Liver (tissue), 9 donors: Measurements from ENCODE around the gene BPI. TPM values are rescaled to one million over a fixed set of nuclear protein-coding genes. Genes with fewer than 3 reads are reported as not detected.
"Not testable (repeated sequence)": the region's sequence is repeated elsewhere in the genome, so short reads cannot be mapped to it uniquely, and the experiment has no call there.

ENCODE experiments used
- DNase-seq: peaks from one replicate; pipeline ENCODE4 v3.0.0-alpha.2; 2017; ENCODE audit warnings: low spot score
- H3K27ac ChIP-seq, 2 donors: one replicate each; pipeline ENCODE4 v1.7.0; 2013; ENCODE audit warnings: inconsistent platforms in 2 of 2, low read length in 2 of 2, control low read depth in 1 of 2, low read depth in 1 of 2, mild to moderate bottlenecking in 1 of 2
- H3K27me3 ChIP-seq, 4 donors: one replicate each; pipeline versions ENCODE4 v1.6.1 to v1.7.0; 2013; ENCODE audit warnings: low read length in 3 of 4, inconsistent platforms in 1 of 4, mild to moderate bottlenecking in 1 of 4, moderate library complexity in 1 of 4; ENCODE audit not compliant: control insufficient read depth in 4 of 4, insufficient read depth in 4 of 4
- H3K36me3 ChIP-seq, 4 donors: one replicate each; pipeline versions ENCODE4 v1.6.1 to v1.7.0; 2013; ENCODE audit warnings: low read length in 3 of 4, mild to moderate bottlenecking in 3 of 4, low read depth in 1 of 4, moderate library complexity in 1 of 4; ENCODE audit not compliant: control insufficient read depth in 4 of 4, insufficient read depth in 3 of 4
- H3K4me1 ChIP-seq, 4 donors: one replicate each; pipeline versions ENCODE4 v1.6.1 to v1.7.0; 2013; ENCODE audit warnings: low read length in 3 of 4, mild to moderate bottlenecking in 3 of 4, moderate library complexity in 1 of 4; ENCODE audit not compliant: control insufficient read depth in 4 of 4, insufficient read depth in 4 of 4
- H3K4me3 ChIP-seq, 3 donors: one replicate each; pipeline versions ENCODE4 v1.6.1 to v1.7.0; 2013; ENCODE audit warnings: low read length in 3 of 3, control low read depth in 1 of 3, low read depth in 1 of 3, mild to moderate bottlenecking in 1 of 3
- H3K9ac ChIP-seq, 2 donors: one replicate each; pipeline ENCODE4 v1.7.0; 2013; ENCODE audit warnings: low read length in 2 of 2, mild to moderate bottlenecking in 2 of 2, moderate library complexity in 2 of 2, control low read depth in 1 of 2, low read depth in 1 of 2
- H3K9me3 ChIP-seq, 4 donors: one replicate each; pipeline versions ENCODE4 v1.6.1 to v1.7.0; 2013; ENCODE audit warnings: low read length in 3 of 4; ENCODE audit not compliant: control insufficient read depth in 4 of 4
- ATF3 ChIP-seq: IDR thresholded peaks from 2 replicates; pipeline ENCODE4 v1.6.1; 2016; ENCODE audit warnings: antibody characterized with exemption
- CTCF ChIP-seq: fragments of 150-350 bp; IDR thresholded peaks from 2 replicates; pipeline ENCODE4 v1.5.1; 2017; ENCODE audit warnings: improper control_type of control experiment, low read depth, low read length; ENCODE audit not compliant: missing input control
- EGR1 ChIP-seq, 2 donors: IDR thresholded peaks; 2 replicates each; pipeline ENCODE4 v1.6.1; 2016 to 2018; ENCODE audit warnings: antibody characterized with exemption in 2 of 2, low read depth in 2 of 2
- FOXA1 ChIP-seq: IDR thresholded peaks from 2 replicates; pipeline ENCODE4 v1.6.1; 2016; ENCODE audit warnings: antibody characterized with exemption
- FOXA2 ChIP-seq: IDR thresholded peaks from 2 replicates; pipeline ENCODE4 v1.6.1; 2016; ENCODE audit warnings: antibody characterized with exemption
- GABPA ChIP-seq, 2 donors: IDR thresholded peaks in 1 of 2; conservative IDR thresholded peaks in 1 of 2; 2 replicates each; pipeline ENCODE4 v1.6.1; 2016; ENCODE audit warnings: antibody characterized with exemption in 2 of 2, mild to moderate bottlenecking in 1 of 2, moderate library complexity in 1 of 2
- HNF4A ChIP-seq, 2 donors: conservative IDR thresholded peaks; 2 replicates each; pipeline ENCODE4 v1.6.1; 2016; ENCODE audit warnings: antibody characterized with exemption in 2 of 2, mild to moderate bottlenecking in 2 of 2
- JUND ChIP-seq, 2 donors: IDR thresholded peaks; 2 replicates each; pipeline ENCODE4 v1.6.1; 2016; ENCODE audit warnings: antibody characterized with exemption in 2 of 2
- NR2F2 ChIP-seq: IDR thresholded peaks from 2 replicates; pipeline ENCODE4 v1.6.1; 2016; ENCODE audit warnings: antibody characterized with exemption
- RAD21 ChIP-seq, 2 donors: IDR thresholded peaks; 2 replicates each; pipeline ENCODE4 v1.6.1; 2016; ENCODE audit warnings: antibody characterized with exemption in 2 of 2, mild to moderate bottlenecking in 2 of 2
- REST ChIP-seq: IDR thresholded peaks from 2 replicates; pipeline ENCODE4 v1.6.1; 2016; ENCODE audit warnings: antibody characterized with exemption, mild to moderate bottlenecking
- RXRA ChIP-seq, 2 donors: IDR thresholded peaks; 2 replicates each; pipeline ENCODE4 v1.6.1; 2017 to 2018; ENCODE audit warnings: antibody characterized with exemption in 2 of 2, mild to moderate bottlenecking in 1 of 2
- SP1 ChIP-seq: IDR thresholded peaks from 2 replicates; pipeline ENCODE4 v1.6.1; 2018; ENCODE audit warnings: antibody characterized with exemption, mild to moderate bottlenecking
- TAF1 ChIP-seq: conservative IDR thresholded peaks from 2 replicates; pipeline ENCODE4 v1.6.1; 2016; ENCODE audit warnings: antibody characterized with exemption, mild to moderate bottlenecking
- YY1 ChIP-seq: IDR thresholded peaks from 2 replicates; pipeline ENCODE4 v1.6.1; 2016; ENCODE audit warnings: antibody characterized with exemption, mild to moderate bottlenecking
- whole genome bisulfite sequencing: extraction: QIAGEN DNeasy Blood & Tissue Kit; methylation state at CpG from one replicate; pipeline ENCODE4 v1.1.7; 2013; 5-methylcytosine and 5-hydroxymethylcytosine counted together
- polyA plus RNA-seq, 2 donors: library from polyadenylated mRNA; stranded (reverse) in 1 of 2; unstranded in 1 of 2; fragments of 200-250 nt in 1 of 2; fragments of >200 nt in 1 of 2; fragmentation: Nextera tagmentation in 1 of 2; extraction: Ambion mirVana in 1 of 2; gene quantifications; one replicate each; pipeline versions ENCODE4 v1.2.1 to v1.2.3, GENCODE V29; 2013 to 2015
- total RNA-seq, 2 donors: library from RNA; depleted of rRNA; stranded (reverse); fragments of >200 nt; gene quantifications; one replicate each; pipeline ENCODE4 v1.2.3, GENCODE V29; 2014
- TF ChIP-seq, protein P1 (sequence below): IDR thresholded peaks from 2 replicates; pipeline ENCODE4 v1.6.1; 2016; ENCODE audit warnings: antibody characterized with exemption
- donor health status: healthy.
- donor health status: healthy.
- donor health status: healthy.
- donor health status: healthy.
- donor health status: healthy.

The BPI gene
- total and polyA plus RNA-seq, 4 donors: 0.08 to 10.3 (median 0.37) TPM; not detected in 1

DNA sequence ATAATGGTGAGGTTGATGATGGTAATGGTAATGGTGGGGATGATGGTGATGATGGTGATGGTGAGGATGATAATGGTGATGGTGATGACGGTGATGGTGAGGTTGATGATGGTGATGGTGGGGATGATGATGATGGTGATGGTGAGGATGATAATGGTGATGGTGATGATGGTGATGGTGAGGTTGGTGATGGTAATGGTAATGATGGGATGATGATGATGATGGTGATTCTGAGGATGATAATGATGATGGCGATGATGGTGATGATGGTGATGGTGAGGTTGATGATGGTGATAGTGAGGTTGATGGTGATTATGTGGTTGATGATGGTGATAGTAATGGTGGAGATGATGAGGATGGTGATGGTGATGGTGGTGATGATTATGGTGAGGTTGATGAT, 9.7 kb downstream of the BPI start:
- Histone ChIP-seq H3K27me3 (no peaks in the 10 kb centered on the region), H3K9ac (no peak overlapping the region), H3K9me3 (no peaks in the 10 kb centered on the region), H3K4me1 (no peaks in the 10 kb centered on the region), H3K36me3 (no peaks in the 10 kb centered on the region), H3K4me3 (no peak overlapping the region), H3K27ac (no peak overlapping the region)
- no peak for DNase-seq
- WGBS: 98% methylated on average over 2 of the region's 2 CpGs
- TF ChIP-seq, protein P1, sequence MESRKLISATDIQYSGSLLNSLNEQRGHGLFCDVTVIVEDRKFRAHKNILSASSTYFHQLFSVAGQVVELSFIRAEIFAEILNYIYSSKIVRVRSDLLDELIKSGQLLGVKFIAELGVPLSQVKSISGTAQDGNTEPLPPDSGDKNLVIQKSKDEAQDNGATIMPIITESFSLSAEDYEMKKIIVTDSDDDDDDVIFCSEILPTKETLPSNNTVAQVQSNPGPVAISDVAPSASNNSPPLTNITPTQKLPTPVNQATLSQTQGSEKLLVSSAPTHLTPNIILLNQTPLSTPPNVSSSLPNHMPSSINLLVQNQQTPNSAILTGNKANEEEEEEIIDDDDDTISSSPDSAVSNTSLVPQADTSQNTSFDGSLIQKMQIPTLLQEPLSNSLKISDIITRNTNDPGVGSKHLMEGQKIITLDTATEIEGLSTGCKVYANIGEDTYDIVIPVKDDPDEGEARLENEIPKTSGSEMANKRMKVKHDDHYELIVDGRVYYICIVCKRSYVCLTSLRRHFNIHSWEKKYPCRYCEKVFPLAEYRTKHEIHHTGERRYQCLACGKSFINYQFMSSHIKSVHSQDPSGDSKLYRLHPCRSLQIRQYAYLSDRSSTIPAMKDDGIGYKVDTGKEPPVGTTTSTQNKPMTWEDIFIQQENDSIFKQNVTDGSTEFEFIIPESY: no peak
- no peak for TF ChIP-seq EGR1 (IDR thresholded peaks at IDR 0.05; ENCODE audit: low read depth in 2 of 2)
- TF ChIP-seq REST: no peak
- TF ChIP-seq SP1: no peak
- no peak for TF ChIP-seq RAD21 (IDR thresholded peaks at IDR 0.05)
- TF ChIP-seq CTCF: no peak
- no peak for TF ChIP-seq RXRA (IDR thresholded peaks at IDR 0.05)

DNA sequence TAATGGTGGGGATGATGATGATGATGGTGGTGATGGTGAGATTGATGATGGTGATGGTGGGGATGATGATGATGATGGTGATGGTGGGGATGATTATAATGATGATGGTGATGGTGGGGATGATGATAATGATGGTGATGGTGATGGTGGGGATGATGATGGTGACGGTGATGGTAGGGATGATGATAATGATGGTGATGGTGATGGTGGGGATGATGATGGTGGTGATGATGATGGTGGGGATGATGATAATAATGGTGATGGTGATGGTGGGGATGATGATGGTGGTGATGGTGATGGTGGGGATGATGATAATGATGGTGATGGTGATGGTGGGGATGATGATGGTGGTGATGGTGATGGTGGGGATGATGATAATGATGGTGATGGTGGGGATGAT, 10.4 kb downstream of the BPI start:
- H3K36me3 ChIP-seq, DNase-seq, H3K9me3 ChIP-seq, H3K9ac ChIP-seq, H3K4me3 ChIP-seq, H3K4me1 ChIP-seq, H3K27ac ChIP-seq, H3K27me3 ChIP-seq: not testable (repeated sequence)
- 95% methylated on average over 1 of the region's 1 CpG for WGBS

DNA sequence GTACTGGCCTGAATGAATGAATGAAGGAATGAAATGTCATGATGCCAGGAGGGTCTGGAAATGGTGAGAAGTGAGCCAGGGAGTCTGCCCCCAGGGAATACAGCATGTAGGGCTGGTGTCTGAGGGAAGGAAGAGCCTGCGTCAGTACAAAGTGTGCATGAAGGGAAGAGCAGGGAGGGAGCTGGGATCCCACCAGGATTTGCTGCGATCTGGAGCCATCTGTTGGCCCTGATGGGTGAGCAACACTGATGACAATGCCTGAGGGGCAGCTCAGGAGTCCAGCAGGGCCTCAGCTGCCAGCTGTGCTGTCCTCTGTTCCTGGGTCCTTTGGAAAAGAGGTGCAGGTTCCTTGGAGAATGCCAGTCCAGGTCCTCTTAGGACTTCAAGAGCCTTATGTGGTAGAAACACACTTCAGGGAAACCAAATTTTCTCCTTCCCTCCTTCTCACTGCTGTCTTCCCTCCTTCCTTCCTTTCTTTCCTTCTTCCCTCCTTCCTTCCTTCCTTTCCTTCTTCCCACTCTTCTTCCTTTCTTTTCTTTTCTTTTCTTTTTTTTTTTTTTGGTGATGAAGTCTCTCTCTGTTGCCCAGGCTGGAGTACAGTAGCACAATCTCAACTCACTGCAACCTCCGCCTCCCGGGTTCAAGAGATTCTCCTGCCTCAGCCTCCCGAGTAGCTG, 11.5 kb downstream of the BPI start:
- no peak overlapping the region for H3K9ac ChIP-seq
- no peak overlapping the region for H3K4me3 ChIP-seq
- no peaks in the 10 kb centered on the region for H3K36me3 ChIP-seq
- no peak for DNase-seq
- no peaks in the 10 kb centered on the region for H3K4me1 ChIP-seq
- H3K9me3 ChIP-seq: no peaks in the 10 kb centered on the region
- H3K27ac ChIP-seq: no peak overlapping the region
- WGBS: 80% methylated on average over 5 of the region's 5 CpGs
- H3K27me3 ChIP-seq: no peaks in the 10 kb centered on the region
- no peak for TF ChIP-seq EGR1 (IDR thresholded peaks at IDR 0.05; ENCODE audit: low read depth in 2 of 2)
- no peak for TF ChIP-seq ATF3
- TF ChIP-seq SP1: no peak
- no peak for TF ChIP-seq JUND (IDR thresholded peaks at IDR 0.05)
- TF ChIP-seq RXRA (IDR thresholded peaks at IDR 0.05): no peak
- TF ChIP-seq TAF1: no peak
- no peak for TF ChIP-seq GABPA (IDR thresholded peaks at IDR 0.05 in 1 of 2, conservative IDR thresholded peaks at IDR 0.05 in 1 of 2)
- no peak for TF ChIP-seq NR2F2
- TF ChIP-seq FOXA1: no peak
- no peak for TF ChIP-seq REST
- TF ChIP-seq YY1: no peak
- TF ChIP-seq FOXA2: no peak
- TF ChIP-seq HNF4A (conservative IDR thresholded peaks at IDR 0.05): no peak
